Stimulated activated CD8-positive, alpha-beta memory T cell treated with anti-CD3 and anti-CD28 coated beads, Interleukin-4, amount 100 ng/mL, for 24 hours (primary cell): ENCODE measurements around the gene GPATCH4.
"Not testable (repeated sequence)": the region's sequence is repeated elsewhere in the genome, so short reads cannot be mapped to it uniquely, and the experiment has no call there.

Experiments
- DNase-seq: peaks from one replicate; pipeline ENCODE4 v3.0.0-alpha.2; 2020; ENCODE audit warnings: low read depth

Gene GPATCH4

DNA sequence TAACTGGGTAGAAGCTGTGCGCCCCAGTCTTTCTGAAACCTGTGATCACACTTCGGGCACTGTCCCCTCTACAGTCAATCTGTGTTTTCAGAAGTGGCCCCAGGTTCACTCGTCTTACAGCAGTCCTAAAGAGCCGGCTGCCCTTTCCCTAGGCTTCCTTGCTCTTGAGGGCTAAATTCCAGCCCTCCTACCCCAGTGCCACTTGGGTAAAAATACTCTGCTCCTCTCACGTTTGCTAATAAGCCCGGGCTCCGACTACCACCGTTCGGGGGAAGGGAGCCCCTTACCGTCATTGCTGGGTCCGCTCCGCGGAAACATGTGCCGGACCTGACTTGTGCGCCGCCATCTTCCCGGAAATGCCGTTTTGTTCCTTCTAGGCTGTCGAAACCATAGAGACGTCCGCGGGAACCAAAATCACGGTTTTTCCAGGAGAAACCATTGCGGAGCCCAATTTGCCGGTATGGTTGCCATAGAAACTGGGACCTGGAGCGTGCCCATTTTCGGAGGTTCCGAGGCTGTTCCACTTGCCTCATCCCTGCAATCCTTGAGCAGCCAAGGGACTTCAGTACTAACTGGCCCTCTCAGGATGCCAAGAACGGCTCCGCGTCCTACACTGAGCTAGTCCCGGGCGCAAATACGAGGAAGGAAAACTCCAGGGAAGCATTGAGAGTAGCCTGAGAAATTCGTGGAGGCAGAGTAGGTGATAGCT is at the start of gene GPATCH4:
Gene GPATCH4 (minus strand): TSS at position 358 of the 709 bp plus-strand sequence.
- DNase-seq, result peak; percentile 63

DNA sequence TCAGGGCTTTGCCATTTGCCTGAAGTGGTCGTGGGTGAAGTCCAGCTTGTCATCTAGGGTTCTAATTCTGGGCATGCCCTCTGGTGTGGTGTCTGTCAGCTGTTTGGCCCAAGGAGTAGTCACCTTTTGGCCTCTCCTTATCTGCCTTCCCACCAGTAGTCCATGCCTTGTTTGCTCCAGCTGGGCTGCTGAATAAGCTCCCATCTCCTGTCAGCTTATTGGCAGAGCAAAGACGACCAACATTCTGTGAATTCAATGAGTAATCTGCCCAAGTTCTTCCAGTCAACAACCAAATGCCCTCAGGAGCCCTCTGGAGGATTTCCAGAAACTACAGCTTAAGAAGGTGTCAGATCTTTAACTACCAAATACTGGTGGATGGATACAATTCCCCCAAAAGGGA is 47.7 kb upstream of the GPATCH4 start:
- no peak for DNase-seq

GRCh38 chr1:156648496-156648895 is 47.2 kb upstream of the GPATCH4 start:
- DNase-seq, result no peak

GRCh38 chr1:156647351-156647750 is 46.1 kb upstream of the GPATCH4 start:
- DNase-seq, result no peak

DNA sequence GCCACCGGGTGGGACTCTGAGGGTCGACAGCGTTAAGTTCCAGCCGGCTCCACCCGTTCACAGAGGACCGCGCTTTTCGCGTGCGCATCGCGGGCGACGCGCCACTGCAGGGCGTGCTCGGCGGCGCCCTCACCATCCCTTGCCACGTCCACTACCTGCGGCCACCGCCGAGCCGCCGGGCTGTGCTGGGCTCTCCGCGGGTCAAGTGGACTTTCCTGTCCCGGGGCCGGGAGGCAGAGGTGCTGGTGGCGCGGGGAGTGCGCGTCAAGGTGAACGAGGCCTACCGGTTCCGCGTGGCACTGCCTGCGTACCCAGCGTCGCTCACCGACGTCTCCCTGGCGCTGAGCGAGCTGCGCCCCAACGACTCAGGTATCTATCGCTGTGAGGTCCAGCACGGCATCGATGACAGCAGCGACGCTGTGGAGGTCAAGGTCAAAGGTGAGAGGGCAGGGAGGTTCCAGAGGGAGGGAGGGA is 45.5 kb upstream of the GPATCH4 start:
- DNase-seq, result no peak

DNA sequence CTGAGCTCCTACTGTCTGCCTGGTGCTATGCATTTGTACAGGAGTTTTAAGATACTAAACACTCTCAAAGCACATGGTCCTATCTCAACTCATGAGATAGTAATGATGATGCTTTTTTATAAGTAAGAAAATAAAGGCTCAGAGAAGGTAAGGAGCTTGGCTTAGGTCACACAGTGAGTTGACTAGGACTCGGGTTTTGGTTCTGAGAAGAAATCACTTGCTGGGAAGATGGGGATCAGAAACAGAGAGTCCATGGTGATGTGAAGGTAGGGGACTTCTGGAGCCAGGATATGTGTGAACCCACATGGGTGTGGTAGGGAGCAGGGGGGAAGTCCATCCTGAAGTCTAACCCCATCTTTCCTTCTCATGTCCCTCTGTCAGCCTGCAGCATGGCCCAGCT is 44.4 kb upstream of the GPATCH4 start:
- DNase-seq, result no peak

GRCh38 chr1:156645056-156645455 is 43.8 kb upstream of the GPATCH4 start:
- DNase-seq, result no peak

DNA sequence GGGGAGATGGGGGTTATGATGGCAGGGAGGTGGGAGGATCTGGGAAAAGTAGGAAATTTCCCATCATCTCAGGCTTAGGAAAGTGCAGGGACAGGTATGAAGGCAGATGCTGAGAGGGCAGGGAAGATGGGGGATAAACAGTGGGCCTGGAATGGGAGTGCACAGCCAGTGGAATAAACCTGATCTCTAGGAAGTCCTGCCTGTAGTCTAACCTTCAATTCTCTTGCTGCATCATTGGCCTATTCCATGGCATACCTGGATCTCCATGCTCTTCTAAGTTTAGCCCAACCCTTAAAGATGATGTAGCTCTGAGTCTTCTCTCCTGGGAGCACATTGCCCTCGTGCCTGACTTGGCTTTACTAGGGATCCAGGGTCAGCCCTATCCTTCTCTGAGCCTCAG is 43.4 kb upstream of the GPATCH4 start:
- no peak for DNase-seq

GRCh38 chr1:156644146-156644545 is 42.9 kb upstream of the GPATCH4 start:
- DNase-seq, result no peak

- DNase-seq, result no peak
These were observed 42.5 kb upstream of the GPATCH4 start for GRCh38 chr1:156643778-156644092.

- no peak for DNase-seq
These were observed 41.9 kb upstream of the GPATCH4 start for GRCh38 chr1:156643049-156643777.

DNA sequence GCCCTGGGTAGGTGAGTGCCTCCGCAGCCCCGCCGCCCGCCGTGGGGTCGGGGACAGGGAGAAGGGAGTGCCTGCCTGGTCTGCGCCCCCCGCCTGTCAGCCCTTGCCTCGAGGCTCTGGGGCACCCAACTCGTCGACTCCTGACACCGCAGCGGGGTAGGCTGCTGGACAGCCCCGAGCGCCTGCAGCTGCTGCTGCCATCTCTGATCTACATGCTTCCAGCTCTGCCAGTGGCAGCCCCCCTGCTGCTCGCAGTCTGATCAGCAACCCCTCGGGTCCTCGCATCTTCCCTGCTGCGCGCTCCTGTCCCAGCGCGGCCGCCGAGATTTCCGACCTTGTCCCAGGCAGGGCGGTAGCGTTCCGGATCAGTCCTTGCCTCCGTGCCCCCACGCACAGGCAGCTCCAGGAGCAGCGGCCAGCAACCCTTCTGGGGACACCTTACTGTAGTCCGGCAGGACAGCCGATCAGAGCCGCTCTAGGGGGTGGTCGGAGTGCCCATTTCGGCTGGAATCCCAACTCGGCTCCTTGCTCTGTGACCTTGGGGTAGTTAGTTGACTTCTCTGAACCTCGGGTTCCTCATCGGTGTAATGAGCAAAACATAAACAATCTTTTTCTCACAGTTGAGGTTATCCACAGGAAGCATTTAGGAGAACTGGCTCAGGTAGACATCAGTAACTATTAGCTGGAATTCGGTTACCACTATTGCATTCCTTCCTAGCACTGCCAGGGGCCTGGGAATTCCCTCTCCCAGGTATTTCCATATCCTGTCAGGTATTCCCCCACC is 41.2 kb upstream of the GPATCH4 start:
- DNase-seq, result no peak

DNA sequence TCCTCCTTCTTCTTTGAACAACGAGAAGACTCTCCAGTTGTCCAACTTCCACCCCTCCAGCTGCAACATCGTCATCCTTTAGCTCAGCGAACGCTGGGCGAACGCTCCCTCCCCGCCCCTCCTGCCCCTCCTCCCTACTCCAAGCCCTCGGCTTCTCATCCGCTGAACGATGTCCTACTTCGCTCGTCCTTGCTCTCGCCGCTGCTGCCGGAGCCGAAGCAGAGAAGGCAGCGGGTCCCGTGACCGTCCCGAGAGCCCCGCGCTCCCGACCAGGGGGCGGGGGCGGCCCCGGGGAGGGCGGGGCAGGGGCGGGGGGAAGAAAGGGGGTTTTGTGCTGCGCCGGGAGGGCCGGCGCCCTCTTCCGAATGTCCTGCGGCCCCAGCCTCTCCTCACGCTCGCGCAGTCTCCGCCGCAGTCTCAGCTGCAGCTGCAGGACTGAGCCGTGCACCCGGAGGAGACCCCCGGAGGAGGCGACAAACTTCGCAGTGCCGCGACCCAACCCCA is 40.5 kb upstream of the GPATCH4 start, which contains the start of gene BCAN:
Gene BCAN (plus strand): TSS at position 357 of the 504 bp plus-strand sequence. CDS start 3,938 bp downstream, outside the sequence.
- DNase-seq, result no peak

- DNase-seq, result no peak
These were observed 39.8 kb upstream of the GPATCH4 start for GRCh38 chr1:156640842-156641706.

DNA sequence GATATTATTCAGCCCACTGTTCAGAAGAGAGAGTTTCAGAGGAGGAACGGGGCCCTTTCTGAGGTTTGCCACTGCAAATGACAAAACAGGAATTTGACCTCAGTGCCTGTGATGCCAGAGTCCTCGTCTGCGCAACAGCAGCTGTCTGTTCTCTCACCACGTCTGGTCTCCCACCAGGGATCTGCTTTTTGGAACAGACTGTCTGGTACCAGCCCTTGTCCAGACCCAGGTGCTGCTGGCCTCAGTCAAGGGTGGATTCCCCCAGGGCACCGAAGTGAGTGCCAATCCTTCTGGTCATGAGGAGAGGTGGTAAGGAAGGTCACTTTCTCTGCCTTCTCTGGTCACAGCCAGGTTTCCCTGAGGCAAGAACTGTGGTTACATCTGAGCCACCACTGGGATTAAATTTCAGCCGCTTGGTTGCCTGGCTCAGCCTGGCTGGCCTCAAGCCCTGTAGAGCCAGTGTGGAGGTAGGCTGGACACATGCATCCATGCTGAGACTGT is 38.4 kb upstream of the GPATCH4 start:
- DNase-seq, result no peak

- no peak for DNase-seq
These were observed 37.1 kb upstream of the GPATCH4 start for GRCh38 chr1:156638189-156638985.

DNA sequence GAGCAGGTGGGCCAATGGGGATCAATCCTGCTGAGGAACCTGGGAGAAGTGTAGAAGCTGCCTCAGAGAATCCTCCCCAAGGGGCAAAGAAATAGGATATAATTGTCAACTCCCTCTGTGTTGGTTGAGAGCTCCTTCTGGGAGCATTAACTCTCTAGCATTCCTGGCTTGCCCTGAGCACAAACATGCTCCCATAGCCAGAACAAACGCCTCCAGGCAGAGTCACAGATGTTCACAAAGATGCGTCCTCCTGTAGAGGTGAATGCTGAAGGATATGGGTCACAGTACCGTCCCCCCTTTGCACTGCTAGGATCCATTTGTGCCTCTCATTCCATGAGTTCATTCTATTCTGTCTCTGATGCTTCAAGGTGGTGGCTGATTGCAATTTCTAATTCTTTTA is 31.1 kb upstream of the GPATCH4 start:
- no peak for DNase-seq

- not testable (repeated sequence) for DNase-seq
These were observed 29.9 kb upstream of the GPATCH4 start for GRCh38 chr1:156631152-156631551.

GRCh38 chr1:156629823-156630449 is 28.7 kb upstream of the GPATCH4 start:
- no peak for DNase-seq

DNA sequence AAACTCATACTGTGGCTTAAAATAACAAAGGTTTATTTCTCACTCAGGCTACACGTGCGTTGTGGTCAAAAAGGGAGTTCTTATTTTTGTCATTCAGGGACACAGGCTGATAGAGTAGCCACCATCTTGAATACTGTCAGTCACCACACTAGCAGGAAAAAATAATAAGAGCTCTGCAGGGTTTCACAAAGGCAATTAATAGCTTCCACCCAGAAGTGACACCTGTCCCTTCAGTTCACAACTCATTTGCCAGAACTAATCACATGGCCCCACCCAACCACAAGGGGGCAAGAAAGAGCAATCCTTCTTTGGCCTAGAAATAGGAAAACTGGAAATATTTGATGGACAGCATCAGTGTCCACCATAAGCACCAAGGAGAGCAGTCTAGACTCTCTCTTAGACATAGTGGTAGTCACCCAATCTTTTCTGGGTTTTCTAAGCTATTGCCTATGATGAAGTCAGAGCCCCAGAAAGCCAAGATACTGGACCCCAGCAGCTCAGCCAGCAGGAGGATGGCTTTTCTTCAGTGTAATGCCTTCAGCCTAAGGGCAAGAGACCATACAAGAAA is 26.1 kb upstream of the GPATCH4 start:
- no peak for DNase-seq
